HEK293 (cell line): ENCODE data around the gene DOCK3.

Experiments
- CTCF ChIA-PET: fragments of 350-600 bp; formaldehyde crosslinking; extraction: SDS; loops from one replicate; lab custom pipeline; 2021; ENCODE audit warnings: antibody characterized with exemption; lab: Yijun Ruan, JAX
- POLR2A ChIA-PET: fragments of 300-600 bp; formaldehyde crosslinking; extraction: SDS; loops from one replicate; lab custom pipeline; 2020; ENCODE audit warnings: antibody characterized with exemption, inconsistent platforms; lab: Yijun Ruan, JAX
- H3K27ac ChIP-seq: fragments of 200-500 bp; sonication (Bioruptor generic); 2 replicates; pipeline ENCODE4 v1.5.1; 2014; ENCODE audit warnings: low read depth, low read length, control low read depth, inconsistent platforms; ENCODE audit errors: extremely low read depth
- H3K36me3 ChIP-seq, 2 experiments: fragments of 200-500 bp in 1 of 2; sonication (Bioruptor generic) in 1 of 2; 1 replicate in 1 of 2; 2 replicates in 1 of 2; pipeline ENCODE4 v1.5.1; 2014 to 2017; ENCODE audit warnings: inconsistent platforms in 2 of 2, low read length in 2 of 2; ENCODE audit not compliant: control insufficient read depth in 2 of 2, insufficient read depth in 1 of 2
- H3K4me1 ChIP-seq: fragments of 200-500 bp; sonication (Bioruptor generic); 2 replicates; pipeline ENCODE4 v1.5.1; 2014; ENCODE audit warnings: mild to moderate bottlenecking, low read length, inconsistent platforms; ENCODE audit not compliant: control insufficient read depth, insufficient read depth
- H3K4me3 ChIP-seq: 2 replicates; pipeline ENCODE4 v1.5.1; 2011; ENCODE audit warnings: low read depth, mild to moderate bottlenecking, control low read depth, low read length, moderate library complexity
- H3K9me3 ChIP-seq: fragments of 200-500 bp; sonication (Bioruptor generic); 2 replicates; pipeline ENCODE4 v1.5.1; 2014; ENCODE audit warnings: low read depth, low read length, inconsistent platforms; ENCODE audit not compliant: control insufficient read depth, insufficient read depth
- KLF16 ChIP-seq: fragments of 450-650 bp; formaldehyde crosslinking; IDR thresholded peaks from 2 replicates; pipeline ENCODE4 v1.5.1; 2017; ENCODE audit warnings: missing biosample characterization, missing genetic modification characterization
- RBAK ChIP-seq: fragments of 450-650 bp; formaldehyde crosslinking; IDR thresholded peaks from 2 replicates; pipeline ENCODE4 v1.5.1; 2016; ENCODE audit warnings: missing biosample characterization, missing genetic modification characterization
- ZFP3 ChIP-seq: fragments of 450-650 bp; formaldehyde crosslinking; IDR thresholded peaks from 2 replicates; pipeline ENCODE4 v1.5.1; 2016; ENCODE audit warnings: low read depth, missing biosample characterization, missing genetic modification characterization
- ZNF341 ChIP-seq: fragments of 450-650 bp; formaldehyde crosslinking; IDR thresholded peaks from 2 replicates; pipeline ENCODE4; 2016; ENCODE audit warnings: low read depth, missing biosample characterization, missing genetic modification characterization
- ZNF350 ChIP-seq: fragments of 450-650 bp; formaldehyde crosslinking; IDR thresholded peaks from 2 replicates; pipeline ENCODE4 v1.5.0; 2017; ENCODE audit warnings: missing biosample characterization, mild to moderate bottlenecking, missing genetic modification characterization
- ZNF473 ChIP-seq: fragments of 450-650 bp; formaldehyde crosslinking; IDR thresholded peaks from 2 replicates; pipeline ENCODE4 v1.5.1; 2017; ENCODE audit warnings: missing biosample characterization, missing genetic modification characterization
- ZNF548 ChIP-seq: fragments of 450-650 bp; formaldehyde crosslinking; IDR thresholded peaks from 2 replicates; pipeline ENCODE4 v1.5.1; 2016; ENCODE audit warnings: missing biosample characterization, missing genetic modification characterization
- ZNF596 ChIP-seq: fragments of 450-650 bp; IDR thresholded peaks from 2 replicates; pipeline ENCODE4 v1.5.0; 2018; ENCODE audit warnings: missing biosample characterization, mild to moderate bottlenecking, missing genetic modification characterization, moderate library complexity
- ZNF654 ChIP-seq: fragments of 450-650 bp; formaldehyde crosslinking; IDR thresholded peaks from 2 replicates; pipeline ENCODE4 v1.5.1; 2016; ENCODE audit warnings: low read depth, missing biosample characterization, missing genetic modification characterization
- ZNF701 ChIP-seq: fragments of 450-650 bp; formaldehyde crosslinking; IDR thresholded peaks from 2 replicates; pipeline ENCODE4 v1.5.1; 2016; ENCODE audit warnings: missing biosample characterization, missing genetic modification characterization
- ZNF837 ChIP-seq: fragments of 450-650 bp; formaldehyde crosslinking; IDR thresholded peaks from 2 replicates; pipeline ENCODE4 v1.5.1; 2016; ENCODE audit warnings: missing biosample characterization, missing genetic modification characterization
- TF ChIP-seq, protein P1 (sequence below): fragments of 450-650 bp; formaldehyde crosslinking; IDR thresholded peaks from 2 replicates; pipeline ENCODE4 v1.5.1; 2017; ENCODE audit warnings: missing biosample characterization, missing genetic modification characterization
- TF ChIP-seq, protein P2 (sequence below): fragments of 450-650 bp; formaldehyde crosslinking; IDR thresholded peaks from 2 replicates; pipeline ENCODE4 v1.5.1; 2016; ENCODE audit warnings: missing biosample characterization, missing genetic modification characterization
- TF ChIP-seq, protein P3 (sequence below): fragments of 450-650 bp; formaldehyde crosslinking; IDR thresholded peaks from 2 replicates; pipeline ENCODE4 v1.5.1; 2016; ENCODE audit warnings: missing biosample characterization, missing genetic modification characterization
- TF ChIP-seq, protein P4 (sequence below): fragments of 450-650 bp; formaldehyde crosslinking; IDR thresholded peaks from 2 replicates; pipeline ENCODE4 v1.5.1; 2016; ENCODE audit warnings: missing biosample characterization, missing genetic modification characterization, borderline replicate concordance
- TF ChIP-seq, protein P5 (sequence below): fragments of 450-650 bp; formaldehyde crosslinking; IDR thresholded peaks from 2 replicates; pipeline ENCODE4 v1.5.1; 2016; ENCODE audit warnings: missing biosample characterization, missing genetic modification characterization

DOCK3 gene

GRCh38 chr3:50862221-50862620 is 187.5 kb downstream of the DOCK3 start:
- no peaks in the 10 kb centered on the region for H3K4me1 ChIP-seq
- CTCF ChIA-PET: interaction anchor here (0.7 kb wide), 1 partner anchor 510 kb away, joined by 4 read pairs; no protein-coding TSS in a partner anchor
- no peak overlapping the region for H3K27ac ChIP-seq
- no peak overlapping the region for H3K4me3 ChIP-seq
- TF ChIP-seq ZNF341 (tag by site-specific recombination) (no peak), ZNF654 (tag by site-specific recombination) (0 out of 2 replicates have a peak, but pooled peaks have one; percentile 17), ZNF473 (tag by site-specific recombination) (no peak)
- TF ChIP-seq, all 188 proteins: peak for 1
- H3K9me3 ChIP-seq: no peaks in the 10 kb centered on the region
- POLR2A ChIA-PET: no interaction called here
- no peaks in the 10 kb centered on the region for H3K36me3 ChIP-seq

DNA sequence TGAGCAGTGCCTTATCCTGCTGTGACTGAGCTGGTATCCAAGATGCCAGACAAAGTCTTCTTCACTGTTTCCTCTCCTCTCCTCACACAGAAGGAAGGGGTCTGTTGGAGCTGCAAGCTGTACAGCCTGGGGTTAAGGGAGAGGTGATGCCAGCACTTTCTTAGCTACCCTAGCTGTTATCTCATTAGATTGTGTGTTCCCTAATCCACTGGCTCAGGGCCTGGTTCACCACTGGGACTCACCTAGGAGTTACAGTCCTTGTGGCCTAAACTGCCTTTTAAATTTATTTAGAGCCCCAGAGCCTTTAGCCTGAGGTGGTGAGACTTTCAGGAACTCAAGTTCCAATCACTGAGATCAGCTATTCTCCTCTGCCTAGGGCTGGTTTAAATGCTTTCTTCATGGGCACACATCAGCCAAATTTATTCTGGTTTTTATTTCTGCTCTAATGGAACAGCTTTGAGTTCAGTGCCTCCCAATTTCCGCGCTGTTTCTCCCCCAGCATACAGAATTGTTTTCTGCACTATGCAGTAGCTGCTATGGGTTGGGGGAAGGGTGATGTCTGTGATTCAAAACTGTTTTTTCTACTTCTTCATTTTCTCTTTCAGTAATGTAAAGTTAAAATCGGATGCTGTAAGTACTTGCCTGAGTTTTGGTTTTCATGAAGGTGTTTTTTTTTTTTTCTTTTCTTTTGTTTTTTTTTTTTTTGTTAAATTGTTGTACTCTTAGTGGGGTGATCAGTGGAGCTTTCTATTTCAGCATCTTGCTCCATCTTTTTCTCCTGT is 198.8 kb downstream of the DOCK3 start:
- ChIA-PET CTCF (interaction anchor here (0.6 kb wide), 2 partner anchors 11 to 44 kb away, joined by 3 to 4 read pairs; no protein-coding TSS in a partner anchor), POLR2A (no interaction called here)
- H3K36me3 ChIP-seq: no peaks in the 10 kb centered on the region
- no peak overlapping the region for H3K4me3 ChIP-seq
- no peak overlapping the region for H3K27ac ChIP-seq
- no peaks in the 10 kb centered on the region for H3K9me3 ChIP-seq
- no peaks in the 10 kb centered on the region for H3K4me1 ChIP-seq
- TF ChIP-seq KLF16 (tag by site-specific recombination): no peak
- TF ChIP-seq, protein P1, sequence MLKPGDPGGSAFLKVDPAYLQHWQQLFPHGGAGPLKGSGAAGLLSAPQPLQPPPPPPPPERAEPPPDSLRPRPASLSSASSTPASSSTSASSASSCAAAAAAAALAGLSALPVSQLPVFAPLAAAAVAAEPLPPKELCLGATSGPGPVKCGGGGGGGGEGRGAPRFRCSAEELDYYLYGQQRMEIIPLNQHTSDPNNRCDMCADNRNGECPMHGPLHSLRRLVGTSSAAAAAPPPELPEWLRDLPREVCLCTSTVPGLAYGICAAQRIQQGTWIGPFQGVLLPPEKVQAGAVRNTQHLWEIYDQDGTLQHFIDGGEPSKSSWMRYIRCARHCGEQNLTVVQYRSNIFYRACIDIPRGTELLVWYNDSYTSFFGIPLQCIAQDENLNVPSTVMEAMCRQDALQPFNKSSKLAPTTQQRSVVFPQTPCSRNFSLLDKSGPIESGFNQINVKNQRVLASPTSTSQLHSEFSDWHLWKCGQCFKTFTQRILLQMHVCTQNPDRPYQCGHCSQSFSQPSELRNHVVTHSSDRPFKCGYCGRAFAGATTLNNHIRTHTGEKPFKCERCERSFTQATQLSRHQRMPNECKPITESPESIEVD (tag by site-specific recombination): no peak
- no peak for TF ChIP-seq ZFP3 (tag by site-specific recombination)
- no peak for TF ChIP-seq ZNF701 (tag by site-specific recombination)
- TF ChIP-seq RBAK (tag by site-specific recombination): no peak
- TF ChIP-seq, protein P2, sequence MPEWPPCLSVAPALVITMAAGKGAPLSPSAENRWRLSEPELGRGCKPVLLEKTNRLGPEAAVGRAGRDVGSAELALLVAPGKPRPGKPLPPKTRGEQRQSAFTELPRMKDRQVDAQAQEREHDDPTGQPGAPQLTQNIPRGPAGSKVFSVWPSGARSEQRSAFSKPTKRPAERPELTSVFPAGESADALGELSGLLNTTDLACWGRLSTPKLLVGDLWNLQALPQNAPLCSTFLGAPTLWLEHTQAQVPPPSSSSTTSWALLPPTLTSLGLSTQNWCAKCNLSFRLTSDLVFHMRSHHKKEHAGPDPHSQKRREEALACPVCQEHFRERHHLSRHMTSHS: no peak
- TF ChIP-seq, protein P3, sequence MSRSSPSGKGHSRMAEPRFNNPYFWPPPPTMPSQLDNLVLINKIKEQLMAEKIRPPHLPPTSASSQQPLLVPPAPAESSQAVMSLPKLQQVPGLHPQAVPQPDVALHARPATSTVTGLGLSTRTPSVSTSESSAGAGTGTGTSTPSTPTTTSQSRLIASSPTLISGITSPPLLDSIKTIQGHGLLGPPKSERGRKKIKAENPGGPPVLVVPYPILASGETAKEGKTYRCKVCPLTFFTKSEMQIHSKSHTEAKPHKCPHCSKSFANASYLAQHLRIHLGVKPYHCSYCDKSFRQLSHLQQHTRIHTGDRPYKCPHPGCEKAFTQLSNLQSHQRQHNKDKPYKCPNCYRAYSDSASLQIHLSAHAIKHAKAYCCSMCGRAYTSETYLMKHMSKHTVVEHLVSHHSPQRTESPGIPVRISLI (tag by site-specific recombination): no peak
- TF ChIP-seq ZNF837 (tag by site-specific recombination): no peak
- TF ChIP-seq ZNF596 (tag by site-specific recombination): no peak
- no peak for TF ChIP-seq ZNF350
- TF ChIP-seq, protein P4, sequence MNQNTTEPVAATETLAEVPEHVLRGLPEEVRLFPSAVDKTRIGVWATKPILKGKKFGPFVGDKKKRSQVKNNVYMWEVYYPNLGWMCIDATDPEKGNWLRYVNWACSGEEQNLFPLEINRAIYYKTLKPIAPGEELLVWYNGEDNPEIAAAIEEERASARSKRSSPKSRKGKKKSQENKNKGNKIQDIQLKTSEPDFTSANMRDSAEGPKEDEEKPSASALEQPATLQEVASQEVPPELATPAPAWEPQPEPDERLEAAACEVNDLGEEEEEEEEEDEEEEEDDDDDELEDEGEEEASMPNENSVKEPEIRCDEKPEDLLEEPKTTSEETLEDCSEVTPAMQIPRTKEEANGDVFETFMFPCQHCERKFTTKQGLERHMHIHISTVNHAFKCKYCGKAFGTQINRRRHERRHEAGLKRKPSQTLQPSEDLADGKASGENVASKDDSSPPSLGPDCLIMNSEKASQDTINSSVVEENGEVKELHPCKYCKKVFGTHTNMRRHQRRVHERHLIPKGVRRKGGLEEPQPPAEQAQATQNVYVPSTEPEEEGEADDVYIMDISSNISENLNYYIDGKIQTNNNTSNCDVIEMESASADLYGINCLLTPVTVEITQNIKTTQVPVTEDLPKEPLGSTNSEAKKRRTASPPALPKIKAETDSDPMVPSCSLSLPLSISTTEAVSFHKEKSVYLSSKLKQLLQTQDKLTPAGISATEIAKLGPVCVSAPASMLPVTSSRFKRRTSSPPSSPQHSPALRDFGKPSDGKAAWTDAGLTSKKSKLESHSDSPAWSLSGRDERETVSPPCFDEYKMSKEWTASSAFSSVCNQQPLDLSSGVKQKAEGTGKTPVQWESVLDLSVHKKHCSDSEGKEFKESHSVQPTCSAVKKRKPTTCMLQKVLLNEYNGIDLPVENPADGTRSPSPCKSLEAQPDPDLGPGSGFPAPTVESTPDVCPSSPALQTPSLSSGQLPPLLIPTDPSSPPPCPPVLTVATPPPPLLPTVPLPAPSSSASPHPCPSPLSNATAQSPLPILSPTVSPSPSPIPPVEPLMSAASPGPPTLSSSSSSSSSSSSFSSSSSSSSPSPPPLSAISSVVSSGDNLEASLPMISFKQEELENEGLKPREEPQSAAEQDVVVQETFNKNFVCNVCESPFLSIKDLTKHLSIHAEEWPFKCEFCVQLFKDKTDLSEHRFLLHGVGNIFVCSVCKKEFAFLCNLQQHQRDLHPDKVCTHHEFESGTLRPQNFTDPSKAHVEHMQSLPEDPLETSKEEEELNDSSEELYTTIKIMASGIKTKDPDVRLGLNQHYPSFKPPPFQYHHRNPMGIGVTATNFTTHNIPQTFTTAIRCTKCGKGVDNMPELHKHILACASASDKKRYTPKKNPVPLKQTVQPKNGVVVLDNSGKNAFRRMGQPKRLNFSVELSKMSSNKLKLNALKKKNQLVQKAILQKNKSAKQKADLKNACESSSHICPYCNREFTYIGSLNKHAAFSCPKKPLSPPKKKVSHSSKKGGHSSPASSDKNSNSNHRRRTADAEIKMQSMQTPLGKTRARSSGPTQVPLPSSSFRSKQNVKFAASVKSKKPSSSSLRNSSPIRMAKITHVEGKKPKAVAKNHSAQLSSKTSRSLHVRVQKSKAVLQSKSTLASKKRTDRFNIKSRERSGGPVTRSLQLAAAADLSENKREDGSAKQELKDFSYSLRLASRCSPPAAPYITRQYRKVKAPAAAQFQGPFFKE: no peak
- TF ChIP-seq ZNF548 (tag by site-specific recombination): no peak
- TF ChIP-seq, protein P5, sequence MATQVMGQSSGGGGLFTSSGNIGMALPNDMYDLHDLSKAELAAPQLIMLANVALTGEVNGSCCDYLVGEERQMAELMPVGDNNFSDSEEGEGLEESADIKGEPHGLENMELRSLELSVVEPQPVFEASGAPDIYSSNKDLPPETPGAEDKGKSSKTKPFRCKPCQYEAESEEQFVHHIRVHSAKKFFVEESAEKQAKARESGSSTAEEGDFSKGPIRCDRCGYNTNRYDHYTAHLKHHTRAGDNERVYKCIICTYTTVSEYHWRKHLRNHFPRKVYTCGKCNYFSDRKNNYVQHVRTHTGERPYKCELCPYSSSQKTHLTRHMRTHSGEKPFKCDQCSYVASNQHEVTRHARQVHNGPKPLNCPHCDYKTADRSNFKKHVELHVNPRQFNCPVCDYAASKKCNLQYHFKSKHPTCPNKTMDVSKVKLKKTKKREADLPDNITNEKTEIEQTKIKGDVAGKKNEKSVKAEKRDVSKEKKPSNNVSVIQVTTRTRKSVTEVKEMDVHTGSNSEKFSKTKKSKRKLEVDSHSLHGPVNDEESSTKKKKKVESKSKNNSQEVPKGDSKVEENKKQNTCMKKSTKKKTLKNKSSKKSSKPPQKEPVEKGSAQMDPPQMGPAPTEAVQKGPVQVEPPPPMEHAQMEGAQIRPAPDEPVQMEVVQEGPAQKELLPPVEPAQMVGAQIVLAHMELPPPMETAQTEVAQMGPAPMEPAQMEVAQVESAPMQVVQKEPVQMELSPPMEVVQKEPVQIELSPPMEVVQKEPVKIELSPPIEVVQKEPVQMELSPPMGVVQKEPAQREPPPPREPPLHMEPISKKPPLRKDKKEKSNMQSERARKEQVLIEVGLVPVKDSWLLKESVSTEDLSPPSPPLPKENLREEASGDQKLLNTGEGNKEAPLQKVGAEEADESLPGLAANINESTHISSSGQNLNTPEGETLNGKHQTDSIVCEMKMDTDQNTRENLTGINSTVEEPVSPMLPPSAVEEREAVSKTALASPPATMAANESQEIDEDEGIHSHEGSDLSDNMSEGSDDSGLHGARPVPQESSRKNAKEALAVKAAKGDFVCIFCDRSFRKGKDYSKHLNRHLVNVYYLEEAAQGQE (tag by site-specific recombination): no peak
